Astrocyte (in vitro differentiated cells and primary cell): Measurements from ENCODE around the gene CDV3. TPM values are rescaled to one million over a fixed set of nuclear protein-coding genes. Genes with fewer than 3 reads are reported as not detected.

Source experiments
- DNase-seq: peaks from one replicate; pipeline ENCODE4 v3.0.0-alpha.2; 2010; ENCODE audit warnings: low read depth
- FAIRE-seq: peaks from 2 replicates; lab custom pipeline; 2011; peaks lifted over from hg19 to GRCh38; lab: Jason Lieb, UNC
- H2AFZ ChIP-seq: 2 replicates; pipeline ENCODE4 v1.6.0; 2012; ENCODE audit warnings: low read depth, low read length, inconsistent platforms
- H3K27ac ChIP-seq: 2 replicates; pipeline ENCODE4 v1.5.1; 2011; ENCODE audit warnings: low read depth, low read length, inconsistent platforms
- H3K27me3 ChIP-seq: 2 replicates; pipeline ENCODE4 v1.6.0; 2011; ENCODE audit warnings: low read length, inconsistent platforms; ENCODE audit not compliant: insufficient read depth
- H3K36me3 ChIP-seq: 2 replicates; pipeline ENCODE4 v1.5.1; 2011; ENCODE audit warnings: low read length, inconsistent platforms; ENCODE audit not compliant: insufficient read depth
- H3K4me1 ChIP-seq: 2 replicates; pipeline ENCODE4 v1.5.1; 2011; ENCODE audit warnings: low read length, inconsistent platforms; ENCODE audit not compliant: insufficient read depth
- H3K4me2 ChIP-seq: 2 replicates; pipeline ENCODE4 v1.6.0; 2012; ENCODE audit warnings: low read length, inconsistent platforms
- H3K4me3 ChIP-seq: 2 replicates; pipeline ENCODE4 v1.5.1; 2011; ENCODE audit warnings: low read depth, mild to moderate bottlenecking, low read length, inconsistent platforms; ENCODE audit not compliant: insufficient read depth
- H3K79me2 ChIP-seq: 2 replicates; pipeline ENCODE4 v1.6.0; 2012; ENCODE audit warnings: mild to moderate bottlenecking, low read length, inconsistent platforms; ENCODE audit not compliant: insufficient read depth
- H3K9ac ChIP-seq: 2 replicates; pipeline ENCODE4 v1.6.0; 2012; ENCODE audit warnings: mild to moderate bottlenecking, low read length, inconsistent platforms
- H3K9me3 ChIP-seq: 2 replicates; pipeline ENCODE4 v1.5.1; 2012; ENCODE audit warnings: low read depth, mild to moderate bottlenecking, low read length, inconsistent platforms; ENCODE audit not compliant: insufficient read depth
- H4K20me1 ChIP-seq: 2 replicates; pipeline ENCODE4 v1.6.0; 2012; ENCODE audit warnings: low read length, inconsistent platforms; ENCODE audit not compliant: insufficient read depth
- H3K27ac Mint-ChIP-seq: one replicate; pipeline ENCODE4 v1.8.0; 2021; ENCODE audit warnings: mild to moderate bottlenecking, mixed read lengths; ENCODE audit not compliant: unreplicated experiment
- H3K27me3 Mint-ChIP-seq: one replicate; pipeline ENCODE4 v1.8.0; 2021; ENCODE audit warnings: low read depth, mixed read lengths; ENCODE audit not compliant: unreplicated experiment
- H3K36me3 Mint-ChIP-seq: one replicate; pipeline ENCODE4 v1.8.0; 2021; ENCODE audit warnings: low read depth, mixed read lengths; ENCODE audit not compliant: unreplicated experiment
- H3K4me1 Mint-ChIP-seq: one replicate; pipeline ENCODE4 v1.8.0; 2021; ENCODE audit warnings: low read depth, mixed read lengths; ENCODE audit not compliant: unreplicated experiment
- H3K4me3 Mint-ChIP-seq: one replicate; pipeline ENCODE4 v1.8.0; 2021; ENCODE audit warnings: mild to moderate bottlenecking, moderate library complexity, mixed read lengths; ENCODE audit not compliant: unreplicated experiment
- H3K9me3 Mint-ChIP-seq: one replicate; pipeline ENCODE4 v1.8.0; 2021; ENCODE audit warnings: mild to moderate bottlenecking, mixed read lengths; ENCODE audit not compliant: unreplicated experiment
- CTCF ChIP-seq: IDR thresholded peaks from 2 replicates; pipeline ENCODE4 v1.5.1; 2011; ENCODE audit warnings: low read depth, mild to moderate bottlenecking, inconsistent platforms, low read length, moderate library complexity; ENCODE audit not compliant: insufficient read depth
- EZH2 ChIP-seq: IDR thresholded peaks from 2 replicates; pipeline ENCODE4 v1.6.1; 2012; ENCODE audit warnings: mild to moderate bottlenecking, low read length, inconsistent platforms; ENCODE audit not compliant: insufficient read depth
- total RNA-seq: library from RNA; stranded (reverse); gene quantifications from 2 replicates; pipeline ENCODE4 v1.2.1, GENCODE V29; 2021

Gene CDV3
- total RNA-seq, 1 donor from 2014 or later, result 323 TPM

DNA sequence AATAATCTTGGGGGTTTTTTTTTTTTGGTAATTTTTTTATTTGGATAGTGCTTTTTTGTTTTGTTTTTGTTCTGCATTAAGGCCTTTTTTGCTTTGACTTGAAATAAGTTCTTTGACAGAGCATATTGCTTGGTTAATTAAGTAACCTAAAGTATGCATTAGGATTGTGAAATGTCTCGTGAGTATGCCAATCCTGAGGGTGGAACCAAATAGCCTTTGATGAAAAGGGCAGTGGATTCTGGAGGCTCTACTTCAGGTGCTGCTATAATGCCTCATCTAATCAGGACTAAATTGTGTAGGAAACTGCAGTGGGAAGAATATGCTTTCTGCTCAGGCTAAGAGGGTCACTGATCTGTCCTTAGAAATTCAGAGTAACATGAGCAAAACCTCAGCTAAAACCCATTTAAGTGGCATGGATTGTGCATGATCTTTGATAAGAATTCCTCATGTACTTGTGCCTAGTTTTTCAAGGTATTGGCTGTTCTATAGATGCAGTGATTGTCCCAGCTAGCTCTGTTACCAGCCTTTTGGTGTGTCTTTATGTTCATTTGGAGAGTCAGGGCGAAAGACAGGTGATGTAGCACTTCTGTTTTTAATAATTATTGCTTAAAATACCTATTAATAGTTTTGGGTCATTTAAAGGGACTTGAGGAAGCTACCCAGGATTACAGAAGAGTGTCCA is 15.4 kb downstream of the CDV3 start:
- H3K4me1 ChIP-seq, result peaks cover 5% of the 10 kb centered on the region
- no peak for FAIRE-seq

GRCh38 chr3:133589503-133589902 is 16.0 kb downstream of the CDV3 start:
- Mint-ChIP-seq H3K36me3 (peaks cover 8% of the 10 kb centered on the region), H3K27ac (no peak overlapping the region), H3K9me3 (no peaks in the 10 kb centered on the region), H3K27me3 (no peaks in the 10 kb centered on the region), H3K4me3 (no peak overlapping the region), H3K4me1 (peaks cover 27% of the 10 kb centered on the region)
- Histone ChIP-seq H3K9me3 (no peaks in the 10 kb centered on the region), H3K9ac (no peak overlapping the region), H3K36me3 (peaks cover 51% of the 10 kb centered on the region), H3K27ac (no peak overlapping the region), H3K4me2 (no peak overlapping the region), H3K4me1 (peaks cover 5% of the 10 kb centered on the region), H3K4me3 (no peak overlapping the region), H3K79me2 (peaks cover 38% of the 10 kb centered on the region), H4K20me1 (peaks cover 50% of the 10 kb centered on the region), H2AFZ (no peak overlapping the region), H3K27me3 (no peaks in the 10 kb centered on the region)
- TF ChIP-seq CTCF (no peak), EZH2 (no peak)
- FAIRE-seq (no peak), DNase-seq (no peak)

More for the DNA sequence above, 15.4 kb downstream of the CDV3 start:
- H4K20me1 ChIP-seq, result peaks cover 55% of the 10 kb centered on the region
- Mint-ChIP-seq H3K36me3 (peaks cover 8% of the 10 kb centered on the region), H3K4me1 (peaks cover 27% of the 10 kb centered on the region), H3K4me3 (no peak overlapping the region), H3K27ac (no peak overlapping the region), H3K27me3 (no peaks in the 10 kb centered on the region), H3K9me3 (no peaks in the 10 kb centered on the region)
- peaks cover 57% of the 10 kb centered on the region for H3K36me3 ChIP-seq
- H3K27ac ChIP-seq, result no peak overlapping the region
- H3K9me3 ChIP-seq, result no peaks in the 10 kb centered on the region
- H3K27me3 ChIP-seq, result no peaks in the 10 kb centered on the region
- no peak for TF ChIP-seq CTCF
- TF ChIP-seq EZH2, result no peak
- H3K4me3 ChIP-seq, result no peak overlapping the region
- no peak for DNase-seq
- no peak overlapping the region for H3K4me2 ChIP-seq
- no peak overlapping the region for H2AFZ ChIP-seq
- H3K79me2 ChIP-seq, result peaks cover 42% of the 10 kb centered on the region
- H3K9ac ChIP-seq, result no peak overlapping the region

- Histone ChIP-seq H3K27me3 (no peaks in the 10 kb centered on the region), H3K4me1 (peaks cover 18% of the 10 kb centered on the region), H3K9ac (no peak overlapping the region), H4K20me1 (peaks cover 35% of the 10 kb centered on the region), H3K36me3 (peaks cover 35% of the 10 kb centered on the region), H3K79me2 (peaks cover 26% of the 10 kb centered on the region), H3K27ac (peak overlapping the region; percentile 24), H3K4me3 (no peak overlapping the region), H3K9me3 (no peaks in the 10 kb centered on the region), H3K4me2 (no peak overlapping the region), H2AFZ (no peak overlapping the region)
- peak; percentile 66 for DNase-seq
- Mint-ChIP-seq H3K4me1 (peaks cover 37% of the 10 kb centered on the region), H3K4me3 (no peak overlapping the region), H3K36me3 (peaks cover 8% of the 10 kb centered on the region), H3K9me3 (no peaks in the 10 kb centered on the region), H3K27me3 (no peaks in the 10 kb centered on the region), H3K27ac (peak overlapping the region; percentile 60)
- no peak for TF ChIP-seq CTCF
- TF ChIP-seq EZH2, result no peak
- peak; percentile 79 for FAIRE-seq
Measured at GRCh38 chr3:133591271-133591742, 17.8 kb downstream of the CDV3 start.
